ENCODE data around the gene PARP12.

DNA sequence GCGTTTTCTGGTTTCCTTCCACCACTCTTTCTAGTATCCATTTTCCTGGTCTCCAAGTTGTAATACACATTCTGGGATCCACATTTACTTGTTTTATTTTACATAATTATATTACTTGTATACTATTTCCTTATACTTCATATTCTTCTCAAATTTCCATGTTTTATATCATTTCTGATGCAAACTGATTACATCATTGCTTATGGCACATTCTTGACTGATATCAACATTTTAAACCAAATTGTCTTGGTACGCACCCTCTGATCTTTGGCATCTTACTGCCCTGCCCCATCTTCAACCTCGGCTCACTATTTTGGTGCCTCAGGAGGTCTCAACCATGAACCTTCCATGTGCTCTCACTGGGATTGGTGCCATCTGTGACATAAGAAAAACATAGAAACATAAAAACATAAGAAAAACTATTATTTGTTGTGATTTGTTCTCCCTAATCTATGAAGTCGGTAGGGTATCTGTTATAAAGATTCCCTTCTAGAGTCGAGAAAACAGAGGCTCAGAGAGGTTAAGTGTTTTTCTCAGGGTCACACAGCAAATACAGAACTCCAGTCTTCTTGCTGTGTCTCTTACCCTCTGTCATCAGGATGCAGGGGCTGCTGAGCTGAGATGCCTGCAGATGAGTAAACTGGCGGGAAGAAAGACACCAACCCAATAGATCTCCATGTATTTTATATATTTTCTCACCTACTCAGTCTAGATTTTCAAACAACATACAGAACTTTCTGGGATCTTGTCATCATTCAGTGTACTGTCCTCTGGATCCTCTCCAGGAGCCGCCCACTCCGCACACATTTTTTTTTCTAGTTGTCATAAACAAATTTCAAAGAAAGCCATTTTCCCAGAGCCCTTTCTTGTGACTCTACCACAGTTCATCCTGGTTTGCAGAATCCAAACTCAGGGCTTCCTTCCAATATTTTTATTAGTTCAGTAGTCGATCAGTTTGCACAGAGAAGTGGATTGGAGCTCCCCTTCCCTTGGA lies 79.5 kb downstream of the PARP12 start:
- TF ChIP-seq, protein P1, sequence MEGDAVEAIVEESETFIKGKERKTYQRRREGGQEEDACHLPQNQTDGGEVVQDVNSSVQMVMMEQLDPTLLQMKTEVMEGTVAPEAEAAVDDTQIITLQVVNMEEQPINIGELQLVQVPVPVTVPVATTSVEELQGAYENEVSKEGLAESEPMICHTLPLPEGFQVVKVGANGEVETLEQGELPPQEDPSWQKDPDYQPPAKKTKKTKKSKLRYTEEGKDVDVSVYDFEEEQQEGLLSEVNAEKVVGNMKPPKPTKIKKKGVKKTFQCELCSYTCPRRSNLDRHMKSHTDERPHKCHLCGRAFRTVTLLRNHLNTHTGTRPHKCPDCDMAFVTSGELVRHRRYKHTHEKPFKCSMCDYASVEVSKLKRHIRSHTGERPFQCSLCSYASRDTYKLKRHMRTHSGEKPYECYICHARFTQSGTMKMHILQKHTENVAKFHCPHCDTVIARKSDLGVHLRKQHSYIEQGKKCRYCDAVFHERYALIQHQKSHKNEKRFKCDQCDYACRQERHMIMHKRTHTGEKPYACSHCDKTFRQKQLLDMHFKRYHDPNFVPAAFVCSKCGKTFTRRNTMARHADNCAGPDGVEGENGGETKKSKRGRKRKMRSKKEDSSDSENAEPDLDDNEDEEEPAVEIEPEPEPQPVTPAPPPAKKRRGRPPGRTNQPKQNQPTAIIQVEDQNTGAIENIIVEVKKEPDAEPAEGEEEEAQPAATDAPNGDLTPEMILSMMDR (IDR thresholded peaks at IDR 0.05; ENCODE audit: low read depth, low read length, poor library complexity, severe bottlenecking), result no peak
- no peak for TF ChIP-seq EZH2phosphoT487 (IDR thresholded peaks at IDR 0.05; ENCODE audit: borderline replicate concordance, low read length)

Data from DOHH2 (cell line).